ENCODE data around the gene TRPM8. TPM values are rescaled to one million over a fixed set of nuclear protein-coding genes. Genes with fewer than 3 reads are reported as not detected.

The TRPM8 gene
- polyA plus RNA-seq, 3 donors, result 0.10 to 0.43 (median 0.13) TPM

- no peak for DNase-seq
Observed at GRCh38 chr2:234001380-234002160, 84.4 kb downstream of the TRPM8 start.

- no peak for DNase-seq
Observed at GRCh38 chr2:234002281-234002680, 85.1 kb downstream of the TRPM8 start.

GRCh38 chr2:234003972-234004617, 86.9 kb downstream of the TRPM8 start:
- no peak for DNase-seq

GRCh38 chr2:234005126-234005525, 88.0 kb downstream of the TRPM8 start:
- no peak for DNase-seq

GRCh38 chr2:234006501-234006900, 89.3 kb downstream of the TRPM8 start:
- no peak for DNase-seq

DNA sequence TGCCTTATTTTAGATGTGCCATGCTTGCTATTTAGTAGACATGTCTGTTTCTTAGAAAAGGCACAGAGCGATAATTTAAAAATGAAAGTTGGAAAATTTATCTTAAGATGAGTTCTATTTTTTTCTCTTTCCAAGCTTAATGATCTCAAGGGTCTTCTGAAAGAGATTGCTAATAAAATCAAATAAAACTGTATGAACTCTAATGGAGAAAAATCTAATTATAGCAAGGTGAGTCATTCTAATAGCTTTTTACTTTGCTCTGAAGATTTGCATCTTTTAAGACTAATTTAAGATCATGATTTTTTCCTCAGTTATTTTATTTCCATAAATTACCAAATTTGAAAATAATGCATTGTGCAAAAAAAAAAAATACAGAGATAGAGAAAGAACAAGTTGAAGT, 97.3 kb downstream of the TRPM8 start:
- DNase-seq, result no peak

GRCh38 chr2:234015861-234016260, 98.7 kb downstream of the TRPM8 start:
- DNase-seq, result no peak

DNA sequence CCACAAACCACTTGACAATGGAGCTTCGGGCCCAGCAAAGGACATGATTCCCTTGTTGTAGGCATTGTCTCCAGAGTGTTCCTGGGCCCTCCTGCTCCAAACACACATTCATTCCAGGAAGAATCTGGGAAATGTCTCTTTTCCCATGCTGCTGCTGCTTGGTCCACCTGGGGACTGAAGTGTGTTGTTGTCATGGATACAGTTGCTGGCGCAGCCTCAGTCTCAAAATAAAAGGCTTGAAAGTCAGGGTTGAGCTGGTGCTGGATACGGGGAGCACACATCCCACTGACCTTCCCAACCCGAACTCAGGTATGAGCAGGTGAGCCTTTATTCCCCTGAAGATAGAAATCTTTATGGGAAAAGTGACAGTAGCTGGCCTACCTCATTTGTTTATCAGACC, 102.7 kb downstream of the TRPM8 start:
- DNase-seq, result no peak

GRCh38 chr2:234020332-234020731, 103.2 kb downstream of the TRPM8 start:
- no peak for DNase-seq

DNA sequence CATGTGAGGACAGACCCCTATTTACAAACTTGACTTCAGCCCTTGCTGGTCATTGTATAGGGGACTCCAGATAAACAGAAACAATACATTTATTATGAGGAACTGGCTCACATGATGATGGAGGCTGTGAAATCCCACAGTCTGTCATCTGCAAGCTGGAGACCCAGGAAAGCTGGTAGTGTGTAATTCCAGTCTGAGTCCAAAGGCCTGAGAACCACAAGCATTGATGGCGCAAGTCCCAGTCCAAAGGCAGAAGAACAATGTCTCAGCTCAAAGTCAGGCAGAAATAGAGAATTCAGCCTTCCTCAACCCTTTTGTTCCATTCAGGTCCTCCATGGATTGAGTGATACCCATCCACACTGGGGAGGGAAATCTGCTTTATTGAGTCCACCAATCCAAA, 105.3 kb downstream of the TRPM8 start:
- DNase-seq, result no peak

- DNase-seq, result no peak
Observed at GRCh38 chr2:234024304-234024703, 107.1 kb downstream of the TRPM8 start.

DNA sequence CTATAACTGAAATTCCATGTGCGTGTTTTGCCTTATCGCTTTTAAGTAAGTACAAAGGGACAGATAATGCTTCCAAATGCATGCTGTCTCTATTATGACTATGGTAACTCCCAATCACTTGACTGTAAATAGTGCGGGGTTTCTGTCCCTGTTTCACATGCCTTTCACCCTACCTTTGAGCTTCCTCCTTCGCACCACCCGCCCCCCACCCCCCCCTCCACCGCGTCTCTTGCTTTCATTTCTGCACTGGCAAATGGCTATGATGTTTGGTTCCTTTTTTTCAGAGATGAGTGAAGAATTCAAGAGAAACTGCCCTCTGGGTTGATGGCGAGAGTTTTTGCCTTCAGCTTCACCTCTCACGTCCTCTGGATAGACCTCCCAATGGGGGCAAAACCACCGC, 108.3 kb downstream of the TRPM8 start:
- DNase-seq, result no peak

GRCh38 chr2:234025891-234026401, 108.8 kb downstream of the TRPM8 start:
- DNase-seq, result peak; percentile 36

- no peak for DNase-seq
Observed at GRCh38 chr2:234026693-234027254, 109.6 kb downstream of the TRPM8 start.

GRCh38 chr2:234027641-234028040, 110.5 kb downstream of the TRPM8 start:
- no peak for DNase-seq

GRCh38 chr2:234029150-234029733, 112.1 kb downstream of the TRPM8 start:
- DNase-seq, result peak; percentile 8

DNA sequence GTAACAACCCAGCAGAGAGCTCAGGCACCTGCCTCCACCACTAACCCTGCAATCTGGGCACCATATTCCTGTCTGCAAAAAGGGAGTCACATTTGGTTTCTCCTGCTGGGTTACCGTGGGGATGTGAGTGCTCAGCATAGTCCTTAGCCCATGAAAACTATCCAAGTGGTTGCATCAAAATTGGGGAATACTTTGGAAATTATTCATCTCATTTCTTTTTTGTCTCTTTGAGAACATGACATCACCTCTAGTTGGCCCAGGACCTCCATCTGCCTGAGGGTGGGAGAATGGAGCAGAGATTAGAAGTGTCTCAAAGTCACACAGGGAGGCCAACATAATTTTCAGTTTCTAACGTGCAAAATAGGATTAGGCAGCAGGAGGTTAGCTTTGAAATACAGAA, 114.0 kb downstream of the TRPM8 start:
- DNase-seq, result no peak

DNA sequence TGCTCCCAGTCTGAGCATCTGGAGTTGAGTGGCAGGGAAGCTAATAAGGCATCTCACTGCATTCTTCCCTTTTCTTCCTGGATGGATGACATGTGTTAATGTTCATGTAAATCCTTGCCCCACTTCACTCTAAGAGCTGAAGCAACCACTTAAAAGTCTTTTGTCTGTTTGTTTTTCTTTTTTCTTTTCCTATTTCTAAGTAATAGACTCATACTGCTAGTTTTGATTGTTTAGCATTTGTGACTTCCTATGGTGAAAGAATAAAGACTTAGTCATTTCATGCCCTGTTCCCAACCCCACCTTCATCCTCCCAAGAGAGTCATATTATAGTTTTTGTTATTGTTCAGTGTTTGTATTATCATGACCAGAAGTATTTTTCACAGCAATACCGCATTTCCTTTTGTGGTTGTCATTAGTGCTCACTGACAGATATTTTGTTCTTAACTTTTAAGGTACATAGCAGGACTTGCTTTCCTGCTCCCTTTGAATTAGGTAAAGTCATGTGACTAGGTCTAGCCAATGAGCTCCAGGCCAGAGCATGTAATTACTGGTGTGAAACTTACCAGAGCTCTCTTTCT, 115.2 kb downstream of the TRPM8 start:
- no peak for DNase-seq

- no peak for DNase-seq
Observed at GRCh38 chr2:234033174-234033573, 116.0 kb downstream of the TRPM8 start.

DNA sequence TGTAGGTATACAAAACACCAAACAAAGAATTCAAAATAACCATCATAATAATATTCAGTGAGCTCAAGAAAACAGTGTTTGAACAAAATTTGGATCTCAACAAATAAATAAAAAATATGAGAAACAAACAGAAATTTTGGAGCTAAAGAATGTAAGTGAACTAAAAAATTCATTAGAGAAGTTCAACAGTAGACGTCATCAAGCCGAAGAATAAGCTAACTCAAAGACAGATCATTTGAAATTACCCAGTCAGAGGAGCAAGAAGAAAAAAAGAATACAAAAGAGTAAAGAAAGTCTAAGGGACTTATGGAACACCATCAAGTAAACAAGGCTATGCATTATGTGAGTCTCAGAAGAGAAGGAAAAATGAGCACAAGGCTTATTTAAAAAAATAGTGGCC, 116.7 kb downstream of the TRPM8 start:
- DNase-seq, result no peak

DNA sequence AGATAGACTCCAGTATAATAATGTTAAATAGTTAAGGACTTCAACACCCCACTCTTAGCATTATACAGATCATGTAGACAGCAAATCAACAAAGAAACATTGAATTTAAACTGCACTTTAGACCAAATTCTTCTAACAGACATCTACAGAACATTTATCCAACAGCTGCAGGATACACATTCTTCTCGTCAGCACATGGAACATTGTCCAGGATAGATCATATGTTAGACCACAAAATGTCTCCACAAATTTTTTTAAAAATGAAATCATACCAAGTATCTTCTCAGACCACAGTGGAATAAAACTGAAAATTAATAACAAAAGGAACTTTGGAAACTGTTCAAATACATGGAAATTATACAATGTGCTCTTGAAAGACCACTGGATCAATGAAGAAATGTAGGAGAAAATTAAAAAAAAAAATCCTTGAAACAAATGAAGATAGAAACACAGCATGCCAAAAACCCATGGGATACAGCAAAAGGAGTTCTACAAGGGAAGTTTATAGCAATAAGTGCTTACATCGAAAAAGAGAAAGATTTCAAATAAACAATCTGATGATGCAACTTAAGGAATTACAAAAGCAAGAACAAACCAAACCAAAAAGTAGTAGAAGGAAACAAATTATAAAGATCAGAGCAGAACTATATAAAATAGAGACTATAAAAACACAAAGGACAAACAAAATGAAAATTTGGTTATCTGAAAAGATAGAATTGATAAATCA, 121.1 kb downstream of the TRPM8 start:
- DNase-seq, result no peak

GRCh38 chr2:234044157-234044556, 127.0 kb downstream of the TRPM8 start:
- DNase-seq, result no peak

Measured in renal pelvis (tissue), 4 donors.